ENCODE measurements around the gene OGDH.
A peak's percentile ranks its signal among the peaks of the same experiment; 100 is the strongest.

The OGDH gene

GRCh38 chr7:44565097-44565794 lies 41.2 kb upstream of the OGDH start:
- TF ChIP-seq FOXP2 (optimal IDR thresholded peaks at IDR 0.05; ENCODE audit: control extremely low read depth, extremely low read length, insufficient read depth), result no peak
- no peak for TF ChIP-seq EZH2 (IDR thresholded peaks at IDR 0.05)
- Histone ChIP-seq H3K9ac (ENCODE audit: insufficient read length) (no peak overlapping the region), H3K9me3 (ENCODE audit: low read depth, low read length) (no peaks in the 10 kb centered on the region), H3K36me3 (ENCODE audit: insufficient read depth, low read length) (peaks cover 56% of the 10 kb centered on the region), H3K27ac (no peak overlapping the region), H3K4me3 (no peak overlapping the region)
- DNase-seq (ENCODE audit: low read depth, low spot score), result no peak

GRCh38 chr7:44565795-44566559 lies 40.5 kb upstream of the OGDH start:
- Histone ChIP-seq H3K4me3 (no peak overlapping the region), H3K27ac (no peak overlapping the region), H3K9ac (ENCODE audit: insufficient read length) (no peak overlapping the region), H3K36me3 (ENCODE audit: insufficient read depth, low read length) (peaks cover 64% of the 10 kb centered on the region), H3K9me3 (ENCODE audit: low read depth, low read length) (no peaks in the 10 kb centered on the region)
- TF ChIP-seq POLR2AphosphoS5 (IDR thresholded peaks at IDR 0.05; ENCODE audit: borderline replicate concordance, low read depth, low read length) (no peak), FOXP2 (optimal IDR thresholded peaks at IDR 0.05; ENCODE audit: control extremely low read depth, extremely low read length, insufficient read depth) (no peak), EZH2 (IDR thresholded peaks at IDR 0.05) (no peak)
- DNase-seq (ENCODE audit: low read depth, low spot score), result no peak

GRCh38 chr7:44566680-44567079 lies 39.7 kb upstream of the OGDH start:
- Histone ChIP-seq H3K4me3 (no peak overlapping the region), H3K36me3 (ENCODE audit: insufficient read depth, low read length) (peaks cover 71% of the 10 kb centered on the region), H3K9me3 (ENCODE audit: low read depth, low read length) (no peaks in the 10 kb centered on the region), H3K9ac (ENCODE audit: insufficient read length) (no peak overlapping the region), H3K27ac (no peak overlapping the region)
- DNase-seq (ENCODE audit: low read depth, low spot score), result no peak
- TF ChIP-seq POLR2AphosphoS5 (IDR thresholded peaks at IDR 0.05; ENCODE audit: borderline replicate concordance, low read depth, low read length), result no peak

- no peak for TF ChIP-seq EZH2 (IDR thresholded peaks at IDR 0.05)
- no peak for TF ChIP-seq FOXP2 (optimal IDR thresholded peaks at IDR 0.05; ENCODE audit: control extremely low read depth, extremely low read length, insufficient read depth)
- TF ChIP-seq POLR2AphosphoS5 (IDR thresholded peaks at IDR 0.05; ENCODE audit: borderline replicate concordance, low read depth, low read length), result no peak
- Histone ChIP-seq H3K9me3 (ENCODE audit: low read depth, low read length) (no peaks in the 10 kb centered on the region), H3K36me3 (ENCODE audit: insufficient read depth, low read length) (peaks cover 83% of the 10 kb centered on the region), H3K4me3 (no peak overlapping the region), H3K9ac (ENCODE audit: insufficient read length) (no peak overlapping the region), H3K27ac (no peak overlapping the region)
- no peak for DNase-seq (ENCODE audit: low read depth, low spot score)
Measured at GRCh38 chr7:44567884-44568283, 38.5 kb upstream of the OGDH start.

GRCh38 chr7:44568771-44569560 lies 37.5 kb upstream of the OGDH start:
- H3K9me3 ChIP-seq (ENCODE audit: low read depth, low read length), result no peaks in the 10 kb centered on the region
- TF ChIP-seq FOXP2 (optimal IDR thresholded peaks at IDR 0.05; ENCODE audit: control extremely low read depth, extremely low read length, insufficient read depth), result no peak
- no peak for TF ChIP-seq POLR2AphosphoS5 (IDR thresholded peaks at IDR 0.05; ENCODE audit: borderline replicate concordance, low read depth, low read length)
- TF ChIP-seq EZH2 (IDR thresholded peaks at IDR 0.05), result no peak
- no peak overlapping the region for H3K4me3 ChIP-seq
- no peak overlapping the region for H3K9ac ChIP-seq (ENCODE audit: insufficient read length)
- H3K27ac ChIP-seq, result no peak overlapping the region
- peaks cover 88% of the 10 kb centered on the region for H3K36me3 ChIP-seq (ENCODE audit: insufficient read depth, low read length)
- no peak for DNase-seq (ENCODE audit: low read depth, low spot score)

- no peaks in the 10 kb centered on the region for H3K9me3 ChIP-seq (ENCODE audit: low read depth, low read length)
- peaks cover 80% of the 10 kb centered on the region for H3K36me3 ChIP-seq (ENCODE audit: insufficient read depth, low read length)
- DNase-seq (ENCODE audit: low read depth, low spot score), result no peak
- no peak for TF ChIP-seq FOXP2 (optimal IDR thresholded peaks at IDR 0.05; ENCODE audit: control extremely low read depth, extremely low read length, insufficient read depth)
- TF ChIP-seq EZH2 (IDR thresholded peaks at IDR 0.05), result no peak
- TF ChIP-seq POLR2AphosphoS5 (IDR thresholded peaks at IDR 0.05; ENCODE audit: borderline replicate concordance, low read depth, low read length), result no peak
- H3K4me3 ChIP-seq, result no peak overlapping the region
- H3K9ac ChIP-seq (ENCODE audit: insufficient read length), result no peak overlapping the region
- no peak overlapping the region for H3K27ac ChIP-seq
Measured at GRCh38 chr7:44569959-44570358, 36.5 kb upstream of the OGDH start.

GRCh38 chr7:44572771-44573170 lies 33.7 kb upstream of the OGDH start:
- H3K9me3 ChIP-seq (ENCODE audit: low read depth, low read length), result no peaks in the 10 kb centered on the region
- H3K27ac ChIP-seq, result no peak overlapping the region
- TF ChIP-seq POLR2AphosphoS5 (IDR thresholded peaks at IDR 0.05; ENCODE audit: borderline replicate concordance, low read depth, low read length), result no peak
- TF ChIP-seq EZH2 (IDR thresholded peaks at IDR 0.05), result no peak
- TF ChIP-seq FOXP2 (optimal IDR thresholded peaks at IDR 0.05; ENCODE audit: control extremely low read depth, extremely low read length, insufficient read depth), result no peak
- peaks cover 68% of the 10 kb centered on the region for H3K36me3 ChIP-seq (ENCODE audit: insufficient read depth, low read length)
- peak overlapping the region; percentile 99 for H3K9ac ChIP-seq (ENCODE audit: insufficient read length)
- no peak for DNase-seq (ENCODE audit: low read depth, low spot score)
- H3K4me3 ChIP-seq, result peak overlapping the region; percentile 100
